ENCODE data around the gene GABRE. TPM values are rescaled to one million over a fixed set of nuclear protein-coding genes. Genes with fewer than 3 reads are reported as not detected.

GABRE gene
- polyA plus RNA-seq, 1 donor from 2014 or later = 0.10 TPM

DNA sequence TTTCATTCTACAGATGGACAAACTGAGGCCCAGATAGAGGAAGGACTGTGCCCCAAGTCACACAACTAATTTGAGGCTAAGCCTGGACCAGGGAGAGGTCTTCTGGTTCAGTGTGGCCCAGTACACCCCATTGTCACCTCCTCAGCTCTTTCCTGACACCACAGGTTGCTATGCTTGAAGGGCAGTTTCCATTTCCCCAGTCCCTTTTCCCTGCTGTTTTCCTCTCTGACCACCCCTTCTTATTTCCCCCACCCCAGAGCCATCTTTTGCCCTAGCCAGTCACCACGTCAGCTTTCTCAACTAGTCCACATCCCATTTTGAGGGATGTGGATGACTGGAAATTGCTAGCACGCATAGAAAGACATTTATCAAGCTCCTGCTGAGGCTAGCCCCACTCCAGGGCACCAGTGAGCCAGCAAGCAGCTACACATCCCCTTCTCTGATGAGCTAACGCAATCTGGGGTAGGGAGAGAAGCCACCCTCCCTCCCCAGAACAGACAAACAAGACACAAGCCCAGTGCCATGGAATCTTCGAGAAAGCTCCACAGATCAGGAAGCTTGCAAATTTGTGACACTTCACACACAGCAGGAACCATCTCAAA, 1.3 kb downstream of the GABRE start (continued):
- no peak for TF ChIP-seq RAD21 (conservative IDR thresholded peaks at IDR 0.05)

DNA sequence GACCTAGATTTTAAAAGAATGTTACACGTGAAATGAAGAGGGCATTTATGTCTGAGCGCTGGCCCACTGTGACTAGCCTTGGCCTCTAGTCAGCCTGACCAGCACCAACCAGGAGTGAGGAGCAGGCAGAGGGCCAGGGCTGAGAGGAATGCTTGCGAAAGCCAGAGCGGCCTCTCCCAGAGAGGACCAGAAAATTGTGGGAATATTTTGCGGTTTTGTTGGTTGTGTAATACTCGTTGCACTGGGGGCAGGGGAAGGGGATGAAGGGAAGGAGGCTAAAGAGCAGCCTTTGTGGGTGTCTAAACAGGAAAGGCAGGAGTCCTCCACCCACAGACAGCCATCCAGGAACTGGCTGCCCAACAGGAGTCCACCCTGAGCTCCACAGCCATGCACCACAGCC, 3.8 kb downstream of the GABRE start:
- Histone ChIP-seq H3K27ac (ENCODE audit: low read length) (no peak overlapping the region), H3K4me2 (ENCODE audit: low read length) (no peak overlapping the region), H3K9ac (ENCODE audit: low read length) (no peak overlapping the region), H3K9me2 (ENCODE audit: insufficient read depth, low read length) (no peaks in the 10 kb centered on the region), H3K4me3 (ENCODE audit: low read length) (no peak overlapping the region), H2AFZ (ENCODE audit: low read depth, low read length) (no peak overlapping the region), H4K20me1 (ENCODE audit: insufficient read depth) (no peaks in the 10 kb centered on the region), H3K27me3 (ENCODE audit: insufficient read depth, low read depth, low read length) (peaks cover 8% of the 10 kb centered on the region), H3K79me2 (replicated peaks; ENCODE audit: insufficient read depth, low read length) (no peaks in the 10 kb centered on the region), H3K9me3 (ENCODE audit: low read length) (no peaks in the 10 kb centered on the region), H3K36me3 (ENCODE audit: insufficient read depth, low read length) (no peaks in the 10 kb centered on the region), H3F3A (ENCODE audit: insufficient read depth, low read length, poor library complexity, severe bottlenecking) (no peaks in the 10 kb centered on the region)
- TF ChIP-seq POLR2AphosphoS5 (IDR thresholded peaks at IDR 0.05) = no peak
- no peak for TF ChIP-seq RAD21 (conservative IDR thresholded peaks at IDR 0.05)
- TF ChIP-seq TAF1 (IDR thresholded peaks at IDR 0.05; ENCODE audit: low read depth) = no peak
- TF ChIP-seq SMC3 (conservative IDR thresholded peaks at IDR 0.05; ENCODE audit: poor library complexity) = no peak
- TF ChIP-seq EZH2 (IDR thresholded peaks at IDR 0.05; ENCODE audit: borderline replicate concordance, insufficient read depth, low read length, poor library complexity, severe bottlenecking) = no peak
- no peak for TF ChIP-seq MXI1 (conservative IDR thresholded peaks at IDR 0.05; ENCODE audit: poor library complexity, severe bottlenecking)
- TF ChIP-seq, protein P1, sequence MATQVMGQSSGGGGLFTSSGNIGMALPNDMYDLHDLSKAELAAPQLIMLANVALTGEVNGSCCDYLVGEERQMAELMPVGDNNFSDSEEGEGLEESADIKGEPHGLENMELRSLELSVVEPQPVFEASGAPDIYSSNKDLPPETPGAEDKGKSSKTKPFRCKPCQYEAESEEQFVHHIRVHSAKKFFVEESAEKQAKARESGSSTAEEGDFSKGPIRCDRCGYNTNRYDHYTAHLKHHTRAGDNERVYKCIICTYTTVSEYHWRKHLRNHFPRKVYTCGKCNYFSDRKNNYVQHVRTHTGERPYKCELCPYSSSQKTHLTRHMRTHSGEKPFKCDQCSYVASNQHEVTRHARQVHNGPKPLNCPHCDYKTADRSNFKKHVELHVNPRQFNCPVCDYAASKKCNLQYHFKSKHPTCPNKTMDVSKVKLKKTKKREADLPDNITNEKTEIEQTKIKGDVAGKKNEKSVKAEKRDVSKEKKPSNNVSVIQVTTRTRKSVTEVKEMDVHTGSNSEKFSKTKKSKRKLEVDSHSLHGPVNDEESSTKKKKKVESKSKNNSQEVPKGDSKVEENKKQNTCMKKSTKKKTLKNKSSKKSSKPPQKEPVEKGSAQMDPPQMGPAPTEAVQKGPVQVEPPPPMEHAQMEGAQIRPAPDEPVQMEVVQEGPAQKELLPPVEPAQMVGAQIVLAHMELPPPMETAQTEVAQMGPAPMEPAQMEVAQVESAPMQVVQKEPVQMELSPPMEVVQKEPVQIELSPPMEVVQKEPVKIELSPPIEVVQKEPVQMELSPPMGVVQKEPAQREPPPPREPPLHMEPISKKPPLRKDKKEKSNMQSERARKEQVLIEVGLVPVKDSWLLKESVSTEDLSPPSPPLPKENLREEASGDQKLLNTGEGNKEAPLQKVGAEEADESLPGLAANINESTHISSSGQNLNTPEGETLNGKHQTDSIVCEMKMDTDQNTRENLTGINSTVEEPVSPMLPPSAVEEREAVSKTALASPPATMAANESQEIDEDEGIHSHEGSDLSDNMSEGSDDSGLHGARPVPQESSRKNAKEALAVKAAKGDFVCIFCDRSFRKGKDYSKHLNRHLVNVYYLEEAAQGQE (IDR thresholded peaks at IDR 0.05; ENCODE audit: borderline replicate concordance) = no peak
- no peak for TF ChIP-seq EP300 (conservative IDR thresholded peaks at IDR 0.05; ENCODE audit: poor library complexity, severe bottlenecking)
- TF ChIP-seq, protein P2, sequence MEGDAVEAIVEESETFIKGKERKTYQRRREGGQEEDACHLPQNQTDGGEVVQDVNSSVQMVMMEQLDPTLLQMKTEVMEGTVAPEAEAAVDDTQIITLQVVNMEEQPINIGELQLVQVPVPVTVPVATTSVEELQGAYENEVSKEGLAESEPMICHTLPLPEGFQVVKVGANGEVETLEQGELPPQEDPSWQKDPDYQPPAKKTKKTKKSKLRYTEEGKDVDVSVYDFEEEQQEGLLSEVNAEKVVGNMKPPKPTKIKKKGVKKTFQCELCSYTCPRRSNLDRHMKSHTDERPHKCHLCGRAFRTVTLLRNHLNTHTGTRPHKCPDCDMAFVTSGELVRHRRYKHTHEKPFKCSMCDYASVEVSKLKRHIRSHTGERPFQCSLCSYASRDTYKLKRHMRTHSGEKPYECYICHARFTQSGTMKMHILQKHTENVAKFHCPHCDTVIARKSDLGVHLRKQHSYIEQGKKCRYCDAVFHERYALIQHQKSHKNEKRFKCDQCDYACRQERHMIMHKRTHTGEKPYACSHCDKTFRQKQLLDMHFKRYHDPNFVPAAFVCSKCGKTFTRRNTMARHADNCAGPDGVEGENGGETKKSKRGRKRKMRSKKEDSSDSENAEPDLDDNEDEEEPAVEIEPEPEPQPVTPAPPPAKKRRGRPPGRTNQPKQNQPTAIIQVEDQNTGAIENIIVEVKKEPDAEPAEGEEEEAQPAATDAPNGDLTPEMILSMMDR (IDR thresholded peaks at IDR 0.05; ENCODE audit: poor library complexity, severe bottlenecking) = no peak

DNA sequence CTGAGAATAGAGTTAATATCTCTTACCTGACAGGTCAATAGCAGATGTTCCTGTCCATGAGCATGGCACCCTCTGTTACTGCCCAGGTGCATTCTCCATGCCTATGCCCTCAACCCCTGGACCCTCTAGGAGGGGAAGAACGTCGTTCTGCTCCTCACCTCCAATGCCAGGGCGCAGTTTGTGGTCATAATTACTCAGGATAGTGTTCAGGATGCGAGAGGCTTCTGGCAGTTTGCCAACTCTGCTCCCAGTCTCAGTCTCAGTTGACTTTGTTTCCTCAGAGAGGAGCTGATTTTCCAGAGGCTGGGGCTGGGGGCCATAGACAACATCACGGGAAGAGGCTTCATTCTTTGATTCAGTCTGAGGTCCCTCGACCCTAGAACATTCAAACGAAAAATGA, 4.4 kb downstream of the GABRE start:
- TF ChIP-seq EZH2 (IDR thresholded peaks at IDR 0.05; ENCODE audit: borderline replicate concordance, insufficient read depth, low read length, poor library complexity, severe bottlenecking) = no peak
- TF ChIP-seq, protein P2 (IDR thresholded peaks at IDR 0.05; ENCODE audit: poor library complexity, severe bottlenecking) = no peak
- no peak for TF ChIP-seq RAD21 (conservative IDR thresholded peaks at IDR 0.05)
- TF ChIP-seq, protein P1 (IDR thresholded peaks at IDR 0.05; ENCODE audit: borderline replicate concordance) = no peak
- no peak for TF ChIP-seq POLR2AphosphoS5 (IDR thresholded peaks at IDR 0.05)
- TF ChIP-seq MXI1 (conservative IDR thresholded peaks at IDR 0.05; ENCODE audit: poor library complexity, severe bottlenecking) = no peak
- no peak for TF ChIP-seq SMC3 (conservative IDR thresholded peaks at IDR 0.05; ENCODE audit: poor library complexity)
- TF ChIP-seq TAF1 (IDR thresholded peaks at IDR 0.05; ENCODE audit: low read depth) = no peak
- no peak for TF ChIP-seq EP300 (conservative IDR thresholded peaks at IDR 0.05; ENCODE audit: poor library complexity, severe bottlenecking)
- Histone ChIP-seq H3K36me3 (ENCODE audit: insufficient read depth, low read length) (no peaks in the 10 kb centered on the region), H3K27me3 (ENCODE audit: insufficient read depth, low read depth, low read length) (peaks cover 8% of the 10 kb centered on the region), H2AFZ (ENCODE audit: low read depth, low read length) (no peak overlapping the region), H3K4me2 (ENCODE audit: low read length) (no peak overlapping the region), H3K9me3 (ENCODE audit: low read length) (no peaks in the 10 kb centered on the region), H3K4me3 (ENCODE audit: low read length) (no peak overlapping the region), H3F3A (ENCODE audit: insufficient read depth, low read length, poor library complexity, severe bottlenecking) (no peaks in the 10 kb centered on the region), H3K79me2 (replicated peaks; ENCODE audit: insufficient read depth, low read length) (no peaks in the 10 kb centered on the region), H3K9ac (ENCODE audit: low read length) (no peak overlapping the region), H3K9me2 (ENCODE audit: insufficient read depth, low read length) (no peaks in the 10 kb centered on the region), H3K27ac (ENCODE audit: low read length) (no peak overlapping the region), H4K20me1 (ENCODE audit: insufficient read depth) (no peaks in the 10 kb centered on the region)

Measured in neural cell (in vitro differentiated cells).